ENCODE data around the gene OPCML. TPM values are rescaled to one million over a fixed set of nuclear protein-coding genes. Genes with fewer than 3 reads are reported as not detected.
A peak's percentile ranks its signal among the peaks of the same experiment; 100 is the strongest.

The OPCML gene
- total and polyA plus RNA-seq, 5 donors = 0.14 to 2.8 (median 1.1) TPM

DNA sequence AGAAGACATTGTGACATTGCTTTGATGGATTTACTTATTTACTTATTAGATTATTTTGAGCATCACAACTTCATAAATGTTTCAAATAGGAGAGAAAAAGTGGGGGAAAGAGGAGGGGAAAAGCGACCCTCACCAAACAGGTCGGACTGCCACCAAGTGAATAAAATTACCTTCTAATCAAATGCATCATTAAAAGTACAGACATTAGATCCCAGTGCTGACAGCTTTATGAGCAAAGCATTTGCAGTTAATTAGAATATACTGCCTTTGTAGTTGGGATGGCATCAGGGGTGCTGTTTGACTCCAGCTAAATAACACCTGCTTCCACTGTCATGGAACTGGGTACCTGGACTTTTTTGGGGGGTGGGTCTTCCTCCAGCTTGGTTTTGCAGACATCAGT lies 299.6 kb downstream of the OPCML start:
- 88% methylated on average over 2 of the region's 2 CpGs for WGBS
- Histone ChIP-seq H3K4me3 (ENCODE audit: low read length) (no peak overlapping the region), H3K4me1 (ENCODE audit: control insufficient read depth, insufficient read depth, low read length) (no peaks in the 10 kb centered on the region), H3K9me3 (ENCODE audit: control insufficient read depth, low read length) (no peaks in the 10 kb centered on the region), H3K27me3 (ENCODE audit: control insufficient read depth, insufficient read depth) (peaks cover 3% of the 10 kb centered on the region), H3K27ac (ENCODE audit: low read length) (no peak overlapping the region)
- intact Hi-C loops (cut with DNase I) = no loop called here
- ATAC-seq (no peak), DNase-seq (no peak)

DNA sequence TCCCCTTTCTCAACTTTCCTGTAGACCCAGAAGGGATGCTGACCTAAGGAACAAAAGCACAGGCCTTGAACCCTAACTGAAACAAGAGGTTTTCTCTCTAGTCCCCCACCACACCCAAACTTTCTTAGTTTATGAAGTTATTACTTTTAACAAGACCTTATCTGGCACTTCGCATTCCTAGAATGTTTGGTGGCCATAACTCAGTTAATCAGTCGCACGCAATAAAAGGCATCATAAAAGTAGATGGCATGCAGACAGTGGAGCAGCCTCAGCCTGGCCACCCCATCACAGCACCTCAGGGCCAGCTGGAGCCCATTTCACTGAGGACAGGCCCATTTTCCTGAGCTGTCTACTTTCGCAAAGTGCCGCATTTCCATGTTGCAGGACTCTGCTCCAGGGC lies 301.9 kb downstream of the OPCML start:
- no peak for ATAC-seq
- no peak overlapping the region for H3K27ac ChIP-seq (ENCODE audit: low read length)
- DNase-seq = no peak
- no peaks in the 10 kb centered on the region for H3K9me3 ChIP-seq (ENCODE audit: control insufficient read depth, low read length)
- 75% methylated on average over 5 of the region's 5 CpGs for WGBS
- intact Hi-C loops (cut with DNase I) = no loop called here
- peaks cover 3% of the 10 kb centered on the region for H3K27me3 ChIP-seq (ENCODE audit: control insufficient read depth, insufficient read depth)
- H3K4me1 ChIP-seq (ENCODE audit: control insufficient read depth, insufficient read depth, low read length) = no peaks in the 10 kb centered on the region
- H3K4me3 ChIP-seq (ENCODE audit: low read length) = no peak overlapping the region

DNA sequence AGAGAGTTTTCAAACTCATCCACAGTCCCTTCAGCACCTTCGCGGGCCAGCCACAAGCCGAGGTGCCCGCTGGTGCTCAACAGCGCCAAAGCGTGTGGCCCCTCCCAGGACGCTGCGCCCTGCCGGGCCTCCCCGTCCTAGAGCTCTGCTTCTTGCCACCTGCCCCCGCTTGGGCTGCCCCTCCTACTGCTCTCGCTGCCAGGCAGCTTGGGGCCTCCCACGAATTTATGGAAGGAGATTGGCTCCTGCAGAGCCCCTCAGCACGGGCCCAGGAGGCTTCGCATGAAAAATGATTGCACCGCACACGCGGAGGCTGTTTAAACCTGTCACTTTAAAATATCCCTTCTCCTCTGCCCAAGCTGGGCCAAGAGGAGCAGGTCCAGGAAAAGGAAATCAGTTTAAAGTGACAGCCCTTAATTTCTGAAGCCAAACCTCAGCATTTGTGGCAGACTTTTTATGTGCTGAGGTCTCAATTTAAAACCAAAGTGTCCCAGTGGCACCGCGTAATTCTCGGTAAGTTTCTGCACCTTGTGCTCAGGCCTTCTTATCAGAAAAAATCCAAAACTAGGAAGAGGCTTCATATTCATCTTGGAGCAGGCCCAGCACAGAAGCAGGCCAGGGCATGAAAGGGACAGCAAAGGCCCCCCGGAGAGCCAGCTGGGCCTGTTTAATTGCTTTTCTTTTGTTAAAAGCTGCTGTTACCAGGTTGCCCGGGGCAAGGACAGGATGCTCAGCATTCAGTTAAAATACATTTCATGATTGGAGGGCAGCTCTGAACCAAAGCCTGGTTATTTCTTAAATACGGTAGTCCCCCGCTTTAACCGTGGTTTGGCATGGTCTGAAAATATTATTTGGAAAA lies 303.6 kb downstream of the OPCML start:
- peak overlapping the region; percentile 18 for H3K4me3 ChIP-seq (ENCODE audit: low read length)
- DNase-seq (peak; percentile 19 to 63 (median 61)), ATAC-seq (peak; percentile 66 to 88)
- H3K27me3 ChIP-seq (ENCODE audit: control insufficient read depth, insufficient read depth) = peaks cover 3% of the 10 kb centered on the region
- H3K27ac ChIP-seq (ENCODE audit: low read length) = no peak overlapping the region
- H3K4me1 ChIP-seq (ENCODE audit: control insufficient read depth, insufficient read depth, low read length) = no peaks in the 10 kb centered on the region
- no peaks in the 10 kb centered on the region for H3K9me3 ChIP-seq (ENCODE audit: control insufficient read depth, low read length)
- intact Hi-C loops (cut with DNase I) = no loop called here
- 22% methylated on average over 26 of the region's 26 CpGs for WGBS

DNA sequence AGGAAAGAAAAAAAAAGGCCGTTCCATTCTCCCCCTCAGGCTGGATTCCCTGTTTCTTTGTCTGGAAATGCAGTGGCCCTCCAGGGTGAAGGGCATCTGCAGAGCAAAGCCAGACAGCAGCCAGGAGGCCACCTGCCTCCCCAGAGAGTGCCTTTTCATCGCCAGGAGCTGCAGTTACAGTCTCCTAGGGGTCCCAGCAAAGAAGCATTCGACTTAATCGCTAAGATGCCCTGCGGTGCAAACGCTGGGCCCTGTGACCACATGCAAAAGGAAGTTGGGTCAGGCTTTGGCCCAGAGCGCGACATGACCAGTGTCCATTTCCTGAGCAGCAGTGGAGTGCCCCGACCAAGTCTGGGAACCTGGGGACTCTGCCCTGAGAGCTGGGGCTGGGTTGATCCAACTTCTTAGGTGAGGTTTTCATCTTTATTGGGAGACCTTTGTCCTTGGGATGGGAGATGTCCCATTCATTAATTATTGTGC lies 304.6 kb downstream of the OPCML start:
- no peaks in the 10 kb centered on the region for H3K27me3 ChIP-seq (ENCODE audit: control insufficient read depth, insufficient read depth)
- peak in 1 of 2 donors; percentile 24 for ATAC-seq

DNA sequence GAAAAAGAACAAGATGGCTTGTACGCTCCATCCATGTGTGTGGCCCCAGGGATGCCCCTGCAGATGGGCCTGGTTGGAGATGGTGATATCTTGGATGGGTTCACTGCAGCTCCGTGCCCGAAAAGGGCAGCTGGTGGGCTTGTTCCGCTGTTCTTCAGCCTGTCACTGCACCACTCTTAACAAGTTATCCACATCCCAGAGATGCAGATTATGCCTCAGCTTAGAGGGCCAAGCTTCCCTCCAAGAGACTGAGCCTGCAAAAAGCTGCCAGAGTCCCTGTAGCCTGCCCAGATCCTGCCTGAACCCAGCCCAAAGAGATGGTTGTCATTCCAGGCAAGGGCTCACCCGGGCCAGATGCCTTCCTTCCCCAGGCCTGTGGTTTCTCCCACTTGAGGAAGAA lies 308.0 kb downstream of the OPCML start:
- Histone ChIP-seq H3K4me3 (ENCODE audit: low read length) (no peak overlapping the region), H3K9me3 (ENCODE audit: control insufficient read depth, low read length) (no peaks in the 10 kb centered on the region), H3K27me3 (ENCODE audit: control insufficient read depth, insufficient read depth) (no peaks in the 10 kb centered on the region), H3K4me1 (ENCODE audit: control insufficient read depth, insufficient read depth, low read length) (no peaks in the 10 kb centered on the region), H3K27ac (ENCODE audit: low read length) (no peak overlapping the region)
- 87% methylated on average over 5 of the region's 5 CpGs for WGBS
- no peak for DNase-seq
- no peak for ATAC-seq
- intact Hi-C loops (cut with DNase I) = no loop called here

More for the DNA sequence above, 304.6 kb downstream of the OPCML start:
- no peaks in the 10 kb centered on the region for H3K9me3 ChIP-seq (ENCODE audit: control insufficient read depth, low read length)
- intact Hi-C loops (cut with DNase I) = no loop called here
- 69% methylated on average over 9 of the region's 9 CpGs for WGBS
- no peak overlapping the region for H3K4me3 ChIP-seq (ENCODE audit: low read length)
- no peak overlapping the region for H3K27ac ChIP-seq (ENCODE audit: low read length)
- no peaks in the 10 kb centered on the region for H3K4me1 ChIP-seq (ENCODE audit: control insufficient read depth, insufficient read depth, low read length)
- DNase-seq = no peak

DNA sequence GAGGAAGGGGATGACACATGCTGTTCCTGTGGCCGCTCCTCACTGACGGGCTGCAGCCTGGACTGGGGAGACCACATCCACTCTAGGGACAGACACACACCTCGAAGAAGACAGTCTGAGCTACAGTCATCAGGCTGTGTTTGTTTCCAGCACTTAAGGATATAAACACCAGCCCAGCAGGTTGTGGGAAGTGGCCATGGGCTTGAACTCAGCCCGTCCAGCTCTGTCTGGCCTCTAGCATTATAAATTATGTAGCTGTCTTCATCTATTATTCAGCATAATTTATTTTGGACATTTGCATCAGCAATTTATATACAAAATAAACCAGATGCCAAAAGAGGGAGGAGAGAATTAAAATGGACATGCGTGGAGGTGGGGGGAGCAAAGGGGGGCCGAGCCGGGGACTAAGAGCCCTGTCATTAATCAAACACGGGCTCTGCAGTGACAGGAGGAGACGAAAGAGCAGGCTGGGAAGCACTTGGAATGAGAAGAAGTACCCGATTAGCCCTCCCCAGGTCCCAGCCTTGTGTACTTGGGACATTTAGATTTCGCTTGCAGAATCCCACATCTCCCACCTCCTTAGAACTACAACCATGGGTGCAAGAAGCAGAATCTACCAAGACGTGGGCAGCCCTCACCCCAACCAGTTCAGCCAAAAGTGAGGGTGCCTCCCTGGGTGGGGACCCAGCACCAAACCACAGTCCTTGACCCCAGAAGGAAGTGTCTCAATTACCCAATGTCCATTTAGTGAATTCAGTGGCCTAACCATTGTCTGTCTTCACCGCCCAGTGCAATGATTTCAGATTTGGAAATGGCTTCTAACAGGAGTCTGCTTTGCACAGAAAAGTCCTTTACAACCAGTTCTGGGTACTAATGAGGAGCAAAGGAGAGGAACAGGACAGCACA lies 309.6 kb downstream of the OPCML start:
- intact Hi-C loops (cut with DNase I) = no loop called here
- H3K27ac ChIP-seq (ENCODE audit: low read length) = no peak overlapping the region
- H3K9me3 ChIP-seq (ENCODE audit: control insufficient read depth, low read length) = no peaks in the 10 kb centered on the region
- H3K4me1 ChIP-seq (ENCODE audit: control insufficient read depth, insufficient read depth, low read length) = no peaks in the 10 kb centered on the region
- 55% methylated on average over 13 of the region's 13 CpGs for WGBS
- no peak for ATAC-seq
- no peaks in the 10 kb centered on the region for H3K27me3 ChIP-seq (ENCODE audit: control insufficient read depth, insufficient read depth)
- H3K4me3 ChIP-seq (ENCODE audit: low read length) = no peak overlapping the region
- no peak for DNase-seq

DNA sequence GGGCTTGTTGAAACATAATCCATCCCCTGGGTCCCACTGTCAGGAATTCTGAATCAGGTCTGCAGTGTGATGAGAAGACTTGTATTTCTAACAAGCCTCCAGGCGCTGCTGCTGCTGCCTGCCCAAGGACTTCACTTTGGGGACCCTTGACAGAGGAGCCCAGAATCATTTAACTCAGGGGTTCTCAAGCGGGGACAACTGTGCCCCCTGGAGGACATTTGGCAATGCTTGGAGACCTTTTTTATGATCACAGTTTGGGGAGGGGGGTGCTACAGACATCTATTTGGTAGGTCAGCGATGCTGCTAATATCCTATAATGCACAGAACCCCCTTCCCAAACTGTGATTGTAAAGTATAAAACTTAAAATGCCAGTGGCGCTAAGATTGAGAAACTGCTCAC lies 312.8 kb downstream of the OPCML start:
- intact Hi-C loops (cut with DNase I) = no loop called here
- H3K4me1 ChIP-seq (ENCODE audit: control insufficient read depth, insufficient read depth, low read length) = no peaks in the 10 kb centered on the region
- no peaks in the 10 kb centered on the region for H3K27me3 ChIP-seq (ENCODE audit: control insufficient read depth, insufficient read depth)
- DNase-seq (no peak), ATAC-seq (no peak)
- H3K9me3 ChIP-seq (ENCODE audit: control insufficient read depth, low read length) = no peaks in the 10 kb centered on the region
- H3K27ac ChIP-seq (ENCODE audit: low read length) = no peak overlapping the region
- 80% methylated on average over 4 of the region's 4 CpGs for WGBS
- H3K4me3 ChIP-seq (ENCODE audit: low read length) = no peak overlapping the region

DNA sequence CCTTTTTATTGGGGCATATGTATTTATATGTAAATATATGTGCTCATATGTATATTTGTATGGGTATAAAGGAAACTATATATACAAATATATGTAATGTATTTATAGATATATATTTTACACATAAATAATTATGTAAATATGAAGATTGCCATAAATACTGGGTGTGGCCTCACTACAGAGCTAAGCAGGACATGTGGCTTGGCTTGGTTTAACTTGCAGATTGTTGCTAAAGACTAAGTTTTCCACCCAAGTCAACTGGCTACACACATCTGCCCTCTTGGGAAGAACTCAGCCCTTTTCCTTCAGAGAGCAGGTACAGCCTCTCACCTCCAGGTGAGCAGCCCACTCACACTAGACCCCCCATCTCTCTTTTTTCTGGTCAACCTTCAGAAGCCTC lies 315.5 kb downstream of the OPCML start:
- ATAC-seq (no peak), DNase-seq (no peak)
- no peaks in the 10 kb centered on the region for H3K27me3 ChIP-seq (ENCODE audit: control insufficient read depth, insufficient read depth)

DNA sequence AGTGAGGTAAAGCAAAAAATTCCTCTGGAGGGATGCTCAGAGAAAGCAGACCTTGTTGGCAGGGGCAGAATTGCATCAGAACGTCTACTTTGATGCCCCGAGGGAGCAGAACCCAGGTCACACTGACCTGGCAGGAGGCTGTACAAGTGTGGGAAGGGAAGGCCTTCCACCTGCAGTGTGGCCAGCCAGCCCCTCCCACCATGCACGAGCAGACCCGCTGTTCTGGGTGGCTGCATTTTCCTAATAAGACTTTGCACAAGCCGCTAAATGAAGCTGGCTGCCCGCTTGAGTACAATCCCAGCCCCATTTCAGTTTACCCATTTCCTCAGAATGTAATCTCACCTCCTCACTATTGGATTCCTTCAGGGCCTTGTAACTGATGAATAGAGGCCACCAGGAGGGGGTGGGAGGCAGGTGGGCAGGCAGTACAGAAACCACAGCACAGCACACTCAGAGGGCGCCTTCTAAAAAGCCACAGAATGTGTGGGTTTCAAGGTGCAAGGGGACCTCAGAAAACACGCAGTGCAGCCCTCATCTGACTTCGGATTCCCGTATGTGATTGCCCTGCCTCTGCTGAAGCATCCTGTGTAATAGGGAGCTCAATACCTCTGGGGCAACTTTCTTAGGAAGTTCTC lies 316.6 kb downstream of the OPCML start:
- intact Hi-C loops (cut with DNase I) = no loop called here

More for the DNA sequence above, 315.5 kb downstream of the OPCML start:
- H3K9me3 ChIP-seq (ENCODE audit: control insufficient read depth, low read length) = no peaks in the 10 kb centered on the region
- intact Hi-C loops (cut with DNase I) = no loop called here
- H3K4me1 ChIP-seq (ENCODE audit: control insufficient read depth, insufficient read depth, low read length) = no peaks in the 10 kb centered on the region
- no peak overlapping the region for H3K4me3 ChIP-seq (ENCODE audit: low read length)
- H3K27ac ChIP-seq (ENCODE audit: low read length) = no peak overlapping the region

DNA sequence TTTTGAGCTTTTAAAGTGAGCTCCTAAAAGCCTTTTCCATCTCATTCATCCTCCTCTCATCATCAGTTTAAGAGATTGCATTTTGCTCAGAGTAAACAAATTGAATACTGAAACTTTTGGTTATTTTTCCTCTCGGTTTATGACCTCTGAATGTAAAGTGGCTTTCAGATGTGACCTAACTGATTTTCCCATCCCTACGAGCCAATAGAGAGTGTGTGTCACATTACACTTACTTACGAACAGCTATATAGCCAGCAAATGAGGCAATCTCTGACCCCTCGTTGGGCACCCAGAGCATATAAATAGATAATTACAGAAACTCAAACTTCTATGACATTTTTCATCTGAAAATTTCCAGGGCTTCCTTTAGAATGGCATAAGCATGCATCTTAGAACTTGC lies 317.7 kb downstream of the OPCML start:
- H3K27me3 ChIP-seq (ENCODE audit: control insufficient read depth, insufficient read depth) = no peaks in the 10 kb centered on the region
- H3K9me3 ChIP-seq (ENCODE audit: control insufficient read depth, low read length) = no peaks in the 10 kb centered on the region
- 50% methylated on average over 4 of the region's 4 CpGs for WGBS
- H3K4me3 ChIP-seq (ENCODE audit: low read length) = no peak overlapping the region
- H3K27ac ChIP-seq (ENCODE audit: low read length) = no peak overlapping the region
- DNase-seq (no peak), ATAC-seq (no peak)
- intact Hi-C loops (cut with DNase I) = no loop called here
- H3K4me1 ChIP-seq (ENCODE audit: control insufficient read depth, insufficient read depth, low read length) = no peaks in the 10 kb centered on the region

More for the DNA sequence above, 316.6 kb downstream of the OPCML start:
- H3K4me1 ChIP-seq (ENCODE audit: control insufficient read depth, insufficient read depth, low read length) = no peaks in the 10 kb centered on the region
- ATAC-seq = no peak
- no peak for DNase-seq
- 72% methylated on average over 10 of the region's 10 CpGs for WGBS
- H3K27me3 ChIP-seq (ENCODE audit: control insufficient read depth, insufficient read depth) = no peaks in the 10 kb centered on the region
- H3K9me3 ChIP-seq (ENCODE audit: control insufficient read depth, low read length) = no peaks in the 10 kb centered on the region
- H3K27ac ChIP-seq (ENCODE audit: low read length) = no peak overlapping the region
- H3K4me3 ChIP-seq (ENCODE audit: low read length) = no peak overlapping the region

DNA sequence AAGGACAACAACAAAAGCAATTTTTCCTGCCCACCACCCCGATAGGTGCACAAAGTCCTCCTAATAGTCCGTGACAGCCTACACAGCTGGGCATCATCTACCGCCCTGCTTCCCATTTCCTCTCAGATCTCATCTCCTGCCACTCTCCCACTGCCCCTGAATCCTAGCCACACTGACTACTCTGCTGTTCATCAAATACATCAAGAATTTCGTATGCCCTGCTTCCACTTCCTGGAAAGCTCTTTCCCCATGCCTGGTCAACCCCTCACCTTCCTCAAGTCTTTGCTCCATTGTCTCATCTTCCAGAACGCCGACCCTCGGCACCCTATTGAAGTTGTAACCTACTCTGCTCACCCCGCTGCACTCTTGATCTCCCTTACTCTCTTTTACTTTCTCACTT lies 320.1 kb downstream of the OPCML start:
- Histone ChIP-seq H3K9me3 (ENCODE audit: control insufficient read depth, low read length) (no peaks in the 10 kb centered on the region), H3K27ac (ENCODE audit: low read length) (no peak overlapping the region), H3K4me1 (ENCODE audit: control insufficient read depth, insufficient read depth, low read length) (no peaks in the 10 kb centered on the region), H3K27me3 (ENCODE audit: control insufficient read depth, insufficient read depth) (no peaks in the 10 kb centered on the region), H3K4me3 (ENCODE audit: low read length) (no peak overlapping the region)
- WGBS = 83% methylated on average over 8 of the region's 8 CpGs
- DNase-seq (no peak), ATAC-seq (no peak)
- intact Hi-C loops (cut with DNase I) = no loop called here

Data from right cardiac atrium (tissue), 5 donors.